Heart left ventricle (tissue), 13 donors: ENCODE results near the gene CAMTA1.

Source experiments
- CTCF ChIP-seq, 12 donors: fragments of 200-600 bp; sonication (generic) in 4 of 12; IDR thresholded peaks; one replicate each; pipeline versions ENCODE4 v1.5.0 to v1.8.0; 2018 to 2022; ENCODE audit warnings: antibody characterized with exemption in 12 of 12, mild to moderate bottlenecking in 5 of 12
- POLR2A ChIP-seq, 2 donors: fragments of 450-650 bp; IDR thresholded peaks; one replicate each; pipeline ENCODE4 v1.6.1; 2017; ENCODE audit warnings: antibody characterized with exemption in 2 of 2, mild to moderate bottlenecking in 2 of 2, moderate library complexity in 2 of 2
- donor health status: ischemic (EF 13 %, LVEDD 7.1; RV severe dilation, severe dysfunction).
- donor health status: DM: no; HTN: yes; CAD: no.
- donor health status: DM: no; HTN: no; CAD: no.
- donor health status: ischemic (EF 25% LVEDD 6.9; RV normal size, moderate dysfunction).
- donor health status: ischemic (EF 25% LVEDD 5.7; RV mildly dilated, moderate dysfunction).
- donor health status: ischemic (EF 35%, LVEDD 5.7; RV mildly dilated, moderate dysfunction).
- donor health status: nonischemic (EF 11% LVEDD 7.7; RV severe dilation, severe dysfunction).
- donor health status: DM: yes; HTN: yes; CAD: no.
- donor health status: PGD.
- donor health status: ischemic (EF 29% LVEDD 5.4; RV normal size, mild dysfunction).
- donor health status: nonischemic (EF 23%, LVEDD 6.1; RV moderate dilation, normal function).

- TF ChIP-seq POLR2A (IDR thresholded peaks at IDR 0.05) (no peak), CTCF (IDR thresholded peaks at IDR 0.05) (no peak)
Observed at GRCh38 chr1:6756457-6756856, 28.8 kb upstream of the CAMTA1 start.
